IMR-90 (cell line): ENCODE data around the gene CPT1A. TPM values are rescaled to one million over a fixed set of nuclear protein-coding genes. Genes with fewer than 3 reads are reported as not detected.

Source experiments
- ATAC-seq: fragments of 200-7000 bp; cut with Tn5 transposase; 2 replicates; pipeline ENCODE4 v1.9.1; 2020; ENCODE audit warnings: low read depth, mild to moderate bottlenecking, moderate library complexity
- BruUV-seq: library from RNA; stranded (reverse); fragments of 400-500 nt; replicated peaks from 2 replicates; lab custom pipeline; 2021; lab: Mats Ljungman, UMichigan
- CTCF ChIA-PET: fragments of 300-600 bp; formaldehyde crosslinking; extraction: SDS; loops from one replicate; lab custom pipeline; 2021; ENCODE audit warnings: antibody characterized with exemption; lab: Yijun Ruan, JAX
- POLR2A ChIA-PET: fragments of 300-600 bp; sonication (Branson Sonifier 250); formaldehyde crosslinking; loops from one replicate; lab custom pipeline; 2022; ENCODE audit warnings: antibody characterized with exemption; ENCODE audit not compliant: unreplicated experiment; lab: Charles Lee
- DNase-seq: peaks from one replicate; pipeline ENCODE4 v3.0.0; 2013
- H2AFZ ChIP-seq: replicated peaks from 2 replicates; pipeline ENCODE3; 2013; ENCODE audit warnings: low read length, mild to moderate bottlenecking; ENCODE audit not compliant: poor library complexity
- H2AK5ac ChIP-seq: 2 replicates; pipeline ENCODE4 v1.6.1; 2013; ENCODE audit warnings: low read depth, low read length, inconsistent platforms
- H2AK9ac ChIP-seq: replicated peaks from 2 replicates; pipeline ENCODE3; 2013; ENCODE audit warnings: mild to moderate bottlenecking, low read depth, low read length, moderate library complexity; ENCODE audit not compliant: poor library complexity
- H2BK120ac ChIP-seq: 2 replicates; pipeline ENCODE4 v1.6.1; 2013; ENCODE audit warnings: low read depth, low read length, inconsistent platforms
- H2BK15ac ChIP-seq: 3 replicates; pipeline ENCODE4 v1.6.1; 2013; ENCODE audit warnings: low read depth, low read length, inconsistent platforms
- H2BK20ac ChIP-seq: 2 replicates; pipeline ENCODE4 v1.6.1; 2013; ENCODE audit warnings: low read depth, mild to moderate bottlenecking, inconsistent platforms, low read length, moderate library complexity
- H2BK5ac ChIP-seq: 2 replicates; pipeline ENCODE4 v1.6.1; 2013; ENCODE audit warnings: mild to moderate bottlenecking, low read depth, low read length, inconsistent platforms; ENCODE audit not compliant: poor library complexity, severe bottlenecking
- H3K14ac ChIP-seq: replicated peaks from 2 replicates; pipeline ENCODE4 v1.6.1; 2013; ENCODE audit warnings: low read depth, low read length, inconsistent platforms
- H3K18ac ChIP-seq: 2 replicates; pipeline ENCODE4 v1.6.1; 2013; ENCODE audit warnings: low read depth, low read length, control low read depth
- H3K23ac ChIP-seq: 2 replicates; pipeline ENCODE4 v1.6.1; 2013; ENCODE audit warnings: low read depth, low read length, inconsistent platforms
- H3K27ac ChIP-seq: 2 replicates; pipeline ENCODE4 v1.5.1; 2013; ENCODE audit warnings: mild to moderate bottlenecking, control low read depth, low read length; ENCODE audit not compliant: insufficient read depth
- H3K27me3 ChIP-seq: 2 replicates; pipeline ENCODE4 v1.6.1; 2013; ENCODE audit warnings: low read length; ENCODE audit not compliant: control insufficient read depth, insufficient read depth
- H3K36me3 ChIP-seq: 2 replicates; pipeline ENCODE4 v1.6.1; 2013; ENCODE audit warnings: low read length, mixed read lengths; ENCODE audit not compliant: control insufficient read depth, insufficient read depth
- H3K4ac ChIP-seq: 2 replicates; pipeline ENCODE4 v1.6.1; 2013; ENCODE audit warnings: low read depth, low read length, inconsistent platforms
- H3K4me1 ChIP-seq: 2 replicates; pipeline ENCODE4 v1.6.1; 2013; ENCODE audit warnings: low read length, mixed read lengths; ENCODE audit not compliant: control insufficient read depth, insufficient read depth
- H3K4me2 ChIP-seq: 2 replicates; pipeline ENCODE4 v1.6.1; 2013; ENCODE audit warnings: low read depth, mild to moderate bottlenecking, control low read depth, low read length, moderate library complexity
- H3K4me3 ChIP-seq: 2 replicates; pipeline ENCODE4 v1.5.1; 2013; ENCODE audit warnings: low read depth, mild to moderate bottlenecking, control low read depth, low read length, moderate library complexity; ENCODE audit not compliant: insufficient read depth
- H3K56ac ChIP-seq: 2 replicates; pipeline ENCODE4 v1.6.1; 2013; ENCODE audit warnings: low read length, inconsistent platforms; ENCODE audit not compliant: insufficient read depth; ENCODE audit errors: extremely low read depth
- H3K79me1 ChIP-seq, 2 experiments: 2 replicates each; pipeline ENCODE4 v1.6.1; 2013; ENCODE audit warnings: low read length in 2 of 2, inconsistent platforms in 1 of 2, low read depth in 1 of 2
- H3K9ac ChIP-seq: 2 replicates; pipeline ENCODE4 v1.6.1; 2013; ENCODE audit warnings: low read depth, low read length, control low read depth
- H3K9me1 ChIP-seq: 2 replicates; pipeline ENCODE4 v1.6.1; 2013; ENCODE audit warnings: low read length, inconsistent platforms; ENCODE audit not compliant: insufficient read depth
- H3K9me3 ChIP-seq: 2 replicates; pipeline ENCODE4 v1.6.1; 2013; ENCODE audit warnings: low read length; ENCODE audit not compliant: control insufficient read depth, insufficient read depth
- H4K20me1 ChIP-seq: 2 replicates; pipeline ENCODE4 v1.6.1; 2013; ENCODE audit warnings: low read length, inconsistent platforms; ENCODE audit not compliant: insufficient read depth
- H4K5ac ChIP-seq: 2 replicates; pipeline ENCODE4 v1.6.1; 2013; ENCODE audit warnings: mild to moderate bottlenecking, low read depth, low read length, control low read depth
- H4K8ac ChIP-seq, 2 experiments: 2 replicates each; pipeline ENCODE4 v1.6.1; 2013; ENCODE audit warnings: low read depth in 2 of 2, low read length in 2 of 2, control low read depth in 1 of 2, inconsistent platforms in 1 of 2
- H4K91ac ChIP-seq: 2 replicates; pipeline ENCODE4 v1.6.1; 2013; ENCODE audit warnings: low read depth, low read length, inconsistent platforms; ENCODE audit not compliant: insufficient read depth
- BHLHE40 ChIP-seq: fragments of 150-350 bp; IDR thresholded peaks from 2 replicates; pipeline ENCODE4 v1.6.1; 2016; ENCODE audit warnings: mild to moderate bottlenecking, low read depth, low read length
- CEBPB ChIP-seq: IDR thresholded peaks from 2 replicates; pipeline ENCODE4 v1.6.1; 2012; ENCODE audit warnings: low read depth, low read length, improper control_type of control experiment
- CHD1 ChIP-seq: IDR thresholded peaks from 2 replicates; pipeline ENCODE4 v1.6.1; 2012; ENCODE audit warnings: low read depth, low read length, improper control_type of control experiment
- CTCF ChIP-seq: conservative IDR thresholded peaks from 2 replicates; pipeline ENCODE4 v1.5.1; 2012; ENCODE audit warnings: mild to moderate bottlenecking, low read depth, low read length, improper control_type of control experiment
- ELK1 ChIP-seq: fragments of 150-350 bp; IDR thresholded peaks from 2 replicates; pipeline ENCODE4 v1.6.1; 2016; ENCODE audit warnings: low read depth, mild to moderate bottlenecking, low read length, moderate library complexity, borderline replicate concordance
- FOS ChIP-seq: fragments of 150-350 bp; IDR thresholded peaks from 2 replicates; pipeline ENCODE4 v1.6.1; 2016; ENCODE audit warnings: low read depth, low read length
- MAFK ChIP-seq: IDR thresholded peaks from 2 replicates; pipeline ENCODE4 v1.6.1; 2012; ENCODE audit warnings: low read depth, low read length, improper control_type of control experiment
- MAZ ChIP-seq: IDR thresholded peaks from 2 replicates; pipeline ENCODE4 v1.6.1; 2012; ENCODE audit warnings: low read depth, mild to moderate bottlenecking, low read length, improper control_type of control experiment, moderate library complexity, borderline replicate concordance
- MXI1 ChIP-seq: IDR thresholded peaks from 2 replicates; pipeline ENCODE4 v1.6.1; 2012; ENCODE audit warnings: low read depth, mild to moderate bottlenecking, low read length, moderate library complexity, borderline replicate concordance
- NFE2L2 ChIP-seq: fragments of 150-350 bp; IDR thresholded peaks from 2 replicates; pipeline ENCODE4 v1.6.1; 2016; ENCODE audit warnings: low read depth, mild to moderate bottlenecking, low read length
- RAD21 ChIP-seq: IDR thresholded peaks from 2 replicates; pipeline ENCODE4 v1.6.1; 2012; ENCODE audit warnings: low read length, improper control_type of control experiment
- RFX5 ChIP-seq: IDR thresholded peaks from 2 replicates; pipeline ENCODE4 v1.8.0; 2012; ENCODE audit warnings: low read depth, mild to moderate bottlenecking, low read length, moderate library complexity
- SMC3 ChIP-seq: fragments of 150-350 bp; IDR thresholded peaks from 2 replicates; pipeline ENCODE4 v1.6.1; 2016; ENCODE audit warnings: low read depth, mild to moderate bottlenecking, antibody characterized with exemption, low read length, moderate library complexity
- WGBS, 2 experiments: methylation state at CpG; one replicate each; pipeline versions ENCODE4 v1.1.5 to v1.1.7; 2013; ENCODE audit warnings: missing lambda C conversion rate in 2 of 2; ENCODE audit not compliant: insufficient read length in 1 of 2; ENCODE audit errors: extremely low coverage in 2 of 2; 5-methylcytosine and 5-hydroxymethylcytosine counted together
- dilution Hi-C: fragments of 300-500 bp; cut with HindIII; formaldehyde crosslinking; loops from one replicate; pipeline ENCODE4 v1.14.3; 2018; ENCODE audit warnings: low sequenced_read_pairs; ENCODE audit not compliant: unreplicated experiment
- in situ Hi-C: fragments of 300-500 bp; cut with MboI; formaldehyde crosslinking; loops from 3 replicates; pipeline ENCODE4 v1.14.3; 2019; ENCODE audit warnings: low sequenced_read_pairs, inconsistent platforms, mixed read lengths
- intact Hi-C: fragments of 100-400 bp; cut with micrococcal nuclease; formaldehyde crosslinking; loops from 2 replicates; pipeline ENCODE4 v1.10.0; 2022
- polyA plus RNA-seq, 3 experiments: library from polyadenylated mRNA; depleted of rRNA; stranded (reverse); fragments of >200 nt; gene quantifications; 2 replicates each; pipeline ENCODE4 v1.2.3, GENCODE V29; 2012; ENCODE audit warnings: low replicate concordance in 1 of 3
- total RNA-seq: library from RNA; depleted of rRNA; stranded (reverse); fragments of >200 nt; gene quantifications from 2 replicates; pipeline ENCODE4 v1.2.3, GENCODE V29; 2012

CPT1A gene
- total and polyA plus RNA-seq, 2 of the 4 experiments (the other 2 are of a cell fraction): 15.4 to 21.3 TPM

GRCh38 chr11:68837583-68838571 lies 3.8 kb downstream of the CPT1A start (continued):
- TF ChIP-seq BHLHE40 (no peak), MAZ (no peak), FOS (no peak)

GRCh38 chr11:68835749-68836148 lies 6.0 kb downstream of the CPT1A start:
- Histone ChIP-seq H3K14ac (no peak overlapping the region), H3K36me3 (peaks cover 1% of the 10 kb centered on the region; the same call in 1 of the 2 replicates), H2BK20ac (no peak overlapping the region), H2BK15ac (no peak overlapping the region), H3K23ac (no peak overlapping the region), H3K4me1 (peaks cover 24% of the 10 kb centered on the region), H3K27me3 (no peaks in the 10 kb centered on the region), H4K8ac (no peak overlapping the region), H2BK120ac (no peak overlapping the region), H3K27ac (no peak overlapping the region), H4K91ac (no peak overlapping the region), H3K9ac (no peak overlapping the region), H4K5ac (no peak overlapping the region), H2AK9ac (no peak overlapping the region), H2AK5ac (no peak overlapping the region), H2AFZ (no peak overlapping the region), H2BK5ac (no peak overlapping the region), H3K56ac (no peak overlapping the region), H3K9me1 (peaks cover 18% of the 10 kb centered on the region), H4K20me1 (peaks cover 40% of the 10 kb centered on the region), H3K9me3 (no peaks in the 10 kb centered on the region), H3K4ac (no peak overlapping the region), H3K4me2 (no peak overlapping the region), H3K18ac (no peak overlapping the region), H3K79me1 (peaks cover 51 to 82% of the 10 kb centered on the region in 2 experiments), H3K4me3 (no peak overlapping the region)
- ChIA-PET CTCF (no interaction called here), POLR2A (no interaction called here)
- intact Hi-C loops (no loop called here), in situ Hi-C loops (no loop called here), dilution Hi-C loops (no loop called here)
- DNase-seq (no peak), ATAC-seq (no peak)
- BruUV-seq: no TSS peak
- no CpG with 5 or more reads among the region's 4 CpGs for WGBS, 2 experiments
- TF ChIP-seq MXI1 (no peak), CTCF (no peak), SMC3 (no peak), CEBPB (no peak), CHD1 (no peak), ELK1 (no peak), NFE2L2 (no peak), MAZ (no peak), BHLHE40 (no peak), RAD21 (no peak), FOS (no peak), RFX5 (no peak), MAFK (no peak)
